Ovary (tissue), 3 donors: ENCODE results near the gene MICAL2.

Experiments
- EP300 ChIP-seq: sonication (generic); formaldehyde crosslinking; IDR thresholded peaks from one replicate; pipeline ENCODE4 v1.6.1; 2017; ENCODE audit warnings: antibody characterized with exemption
- POLR2A ChIP-seq: fragments of 450-650 bp; IDR thresholded peaks from one replicate; pipeline ENCODE4 v1.6.1; 2017; ENCODE audit warnings: antibody characterized with exemption, mild to moderate bottlenecking, moderate library complexity
- TF ChIP-seq, protein P1 (sequence below), 3 donors: fragments of 450-650 bp in 2 of 3; fragments of 200-600 bp in 1 of 3; IDR thresholded peaks; one replicate each; pipeline versions ENCODE4 v1.5.1 to v1.8.0; 2016 to 2022; ENCODE audit warnings: antibody characterized with exemption in 3 of 3, mild to moderate bottlenecking in 1 of 3
- donor health status: DM: no; HTN: no; CAD: no.

DNA sequence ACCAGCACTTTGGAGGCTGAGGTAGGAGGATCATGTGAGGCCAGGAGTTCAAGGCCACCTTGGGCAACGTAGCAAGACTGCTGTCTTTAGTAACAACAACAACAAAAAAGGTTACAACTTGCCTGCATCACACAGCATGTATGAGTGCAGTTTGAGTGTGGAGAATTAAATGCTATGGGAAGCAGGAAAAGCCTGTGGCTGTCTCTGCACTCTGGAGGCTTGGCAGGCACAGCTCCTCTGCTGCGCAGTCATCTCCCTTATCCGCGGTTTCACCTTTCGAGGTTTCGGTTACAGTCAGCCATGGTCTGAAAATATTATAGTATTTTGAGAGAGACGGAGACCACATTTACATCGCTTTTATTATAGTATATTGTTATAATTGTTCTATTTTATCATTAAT is 2.9 kb downstream of the MICAL2 start:
- TF ChIP-seq, protein P1, sequence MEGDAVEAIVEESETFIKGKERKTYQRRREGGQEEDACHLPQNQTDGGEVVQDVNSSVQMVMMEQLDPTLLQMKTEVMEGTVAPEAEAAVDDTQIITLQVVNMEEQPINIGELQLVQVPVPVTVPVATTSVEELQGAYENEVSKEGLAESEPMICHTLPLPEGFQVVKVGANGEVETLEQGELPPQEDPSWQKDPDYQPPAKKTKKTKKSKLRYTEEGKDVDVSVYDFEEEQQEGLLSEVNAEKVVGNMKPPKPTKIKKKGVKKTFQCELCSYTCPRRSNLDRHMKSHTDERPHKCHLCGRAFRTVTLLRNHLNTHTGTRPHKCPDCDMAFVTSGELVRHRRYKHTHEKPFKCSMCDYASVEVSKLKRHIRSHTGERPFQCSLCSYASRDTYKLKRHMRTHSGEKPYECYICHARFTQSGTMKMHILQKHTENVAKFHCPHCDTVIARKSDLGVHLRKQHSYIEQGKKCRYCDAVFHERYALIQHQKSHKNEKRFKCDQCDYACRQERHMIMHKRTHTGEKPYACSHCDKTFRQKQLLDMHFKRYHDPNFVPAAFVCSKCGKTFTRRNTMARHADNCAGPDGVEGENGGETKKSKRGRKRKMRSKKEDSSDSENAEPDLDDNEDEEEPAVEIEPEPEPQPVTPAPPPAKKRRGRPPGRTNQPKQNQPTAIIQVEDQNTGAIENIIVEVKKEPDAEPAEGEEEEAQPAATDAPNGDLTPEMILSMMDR (IDR thresholded peaks at IDR 0.05): no peak
- TF ChIP-seq POLR2A (no peak), EP300 (no peak)
